CD14-positive monocyte (primary cell): Measurements from ENCODE around the gene JAKMIP2. TPM values are rescaled to one million over a fixed set of nuclear protein-coding genes. Genes with fewer than 3 reads are reported as not detected.

Experiments
- DNase-seq, 3 donors: peaks; one replicate each; pipeline ENCODE4 v3.0.0-alpha.2; 2011 to 2022
- H2AFZ ChIP-seq: 2 replicates; pipeline ENCODE4 v1.6.0; 2012; ENCODE audit warnings: mild to moderate bottlenecking, low read depth, low read length, inconsistent platforms; ENCODE audit not compliant: insufficient read depth, poor library complexity, severe bottlenecking
- H3K27ac ChIP-seq, 2 donors: 1 replicate in 1 of 2; 2 replicates in 1 of 2; pipeline ENCODE4 v1.5.1; 2012 to 2013; ENCODE audit warnings: low read length in 2 of 2, control low read depth in 1 of 2, inconsistent platforms in 1 of 2, low read depth in 1 of 2, mild to moderate bottlenecking in 1 of 2
- H3K27me3 ChIP-seq, 2 donors: one replicate each; pipeline versions ENCODE4 v1.6.0 to v1.6.1; 2011 to 2013; ENCODE audit warnings: low read length in 2 of 2; ENCODE audit not compliant: control insufficient read depth in 2 of 2, insufficient read depth in 2 of 2
- H3K36me3 ChIP-seq, 2 donors: replicated peaks in 1 of 2; 1 replicate in 1 of 2; 2 replicates in 1 of 2; pipeline versions ENCODE4 v1.5.1 to v1.6.1; 2012 to 2013; ENCODE audit warnings: low read length in 2 of 2, control low read depth in 1 of 2, inconsistent platforms in 1 of 2, mild to moderate bottlenecking in 1 of 2; ENCODE audit not compliant: insufficient read depth in 2 of 2, control insufficient read depth in 1 of 2
- H3K4me1 ChIP-seq, 2 donors: 1 replicate in 1 of 2; 2 replicates in 1 of 2; pipeline versions ENCODE4 v1.5.1 to v1.6.1; 2012 to 2013; ENCODE audit warnings: low read length in 2 of 2, control low read depth in 1 of 2, inconsistent platforms in 1 of 2, mild to moderate bottlenecking in 1 of 2, moderate library complexity in 1 of 2; ENCODE audit not compliant: insufficient read depth in 2 of 2, control insufficient read depth in 1 of 2
- H3K4me2 ChIP-seq: replicated peaks from 2 replicates; pipeline ENCODE3; 2012; ENCODE audit warnings: low read length, moderate library complexity, mild to moderate bottlenecking; ENCODE audit not compliant: poor library complexity, severe bottlenecking; ENCODE audit errors: extremely low read depth
- H3K4me3 ChIP-seq, 3 experiments: fragments of 200-600 bp in 1 of 3; sonication (generic) in 1 of 3; replicated peaks in 1 of 3; 1 replicate in 2 of 3; 2 replicates in 1 of 3; pipeline ENCODE4 v1.5.1; 2011 to 2013; ENCODE audit warnings: low read length in 3 of 3, mild to moderate bottlenecking in 3 of 3, control low read depth in 2 of 3, low read depth in 2 of 3, inconsistent platforms in 1 of 3, moderate library complexity in 1 of 3
- H3K79me2 ChIP-seq: 2 replicates; pipeline ENCODE4 v1.6.0; 2012; ENCODE audit warnings: mild to moderate bottlenecking, control low read depth, inconsistent platforms, low read length, moderate library complexity; ENCODE audit not compliant: insufficient read depth
- H3K9ac ChIP-seq: 2 replicates; pipeline ENCODE4 v1.6.0; 2017; ENCODE audit warnings: low read length, mild to moderate bottlenecking; ENCODE audit not compliant: insufficient read depth, poor library complexity, severe bottlenecking
- H3K9me3 ChIP-seq, 2 donors: replicated peaks in 1 of 2; 1 replicate in 1 of 2; 2 replicates in 1 of 2; pipeline versions ENCODE4 v1.5.1 to v1.6.1; 2012 to 2013; ENCODE audit warnings: low read length in 2 of 2, control low read depth in 1 of 2; ENCODE audit not compliant: control insufficient read depth in 1 of 2, insufficient read depth in 1 of 2
- H4K20me1 ChIP-seq: 2 replicates; pipeline ENCODE4 v1.6.0; 2012; ENCODE audit warnings: mild to moderate bottlenecking, low read length, control low read depth, moderate library complexity; ENCODE audit not compliant: insufficient read depth
- H3K27ac Mint-ChIP-seq, 7 donors: one replicate each; pipeline ENCODE4 v1.8.0; 2020; ENCODE audit warnings: mild to moderate bottlenecking in 7 of 7, mixed read lengths in 7 of 7, moderate library complexity in 6 of 7, inconsistent platforms in 2 of 7
- H3K27me3 Mint-ChIP-seq, 3 donors: one replicate each; pipeline ENCODE4 v1.8.0; 2021 to 2022; ENCODE audit warnings: low read depth in 3 of 3, mild to moderate bottlenecking in 3 of 3, mixed read lengths in 3 of 3, moderate library complexity in 3 of 3, inconsistent platforms in 1 of 3
- H3K36me3 Mint-ChIP-seq, 2 donors: one replicate each; pipeline ENCODE4 v1.8.0; 2020; ENCODE audit warnings: mixed read lengths in 2 of 2, inconsistent platforms in 1 of 2, mild to moderate bottlenecking in 1 of 2
- H3K4me1 Mint-ChIP-seq: one replicate; pipeline ENCODE4 v1.8.0; 2020; ENCODE audit warnings: mild to moderate bottlenecking, mixed read lengths
- H3K4me3 Mint-ChIP-seq, 2 donors: one replicate each; pipeline ENCODE4 v1.8.0; 2020; ENCODE audit warnings: mild to moderate bottlenecking in 2 of 2, mixed read lengths in 2 of 2, moderate library complexity in 1 of 2
- H3K9me3 Mint-ChIP-seq, 7 donors: one replicate each; pipeline ENCODE4 v1.8.0; 2020 to 2022; ENCODE audit warnings: mixed read lengths in 7 of 7, mild to moderate bottlenecking in 6 of 7, moderate library complexity in 6 of 7, inconsistent platforms in 2 of 7
- WGBS: methylation state at CpG from one replicate; pipeline ENCODE4 v1.1.5; 2013; ENCODE audit warnings: missing lambda C conversion rate; ENCODE audit not compliant: insufficient coverage; 5-methylcytosine and 5-hydroxymethylcytosine counted together
- intact Hi-C, 2 donors: fragments of 100-400 bp; cut with micrococcal nuclease; formaldehyde crosslinking; loops; one replicate each; pipeline versions ENCODE4 v1.15.0 to v1.15.1; 2023
- polyA plus RNA-seq, 3 donors: library from polyadenylated mRNA; depleted of rRNA in 1 of 3; unstranded in 2 of 3; stranded (reverse) in 1 of 3; fragments of 300-500 nt in 2 of 3; fragments of >200 nt in 1 of 3; fragmentation: Illumina TruSeq in 2 of 3; gene quantifications; 1 replicate in 2 of 3; 2 replicates in 1 of 3; pipeline ENCODE4 v1.2.3, GENCODE V29; 2012 to 2021
- TF ChIP-seq, protein P1 (sequence below): fragments of 200-600 bp; IDR thresholded peaks from one replicate; pipeline ENCODE4 v1.8.0; 2022; ENCODE audit warnings: antibody characterized with exemption, mild to moderate bottlenecking

The JAKMIP2 gene
- polyA plus RNA-seq, 3 donors, result 0.02 TPM; not detected in 2

- no peaks in the 10 kb centered on the region for H3K9me3 ChIP-seq
- Mint-ChIP-seq H3K4me3 (no peak overlapping the region), H3K27ac (no peak overlapping the region), H3K9me3 (no peaks in the 10 kb centered on the region), H3K4me1 (peaks cover 2% of the 10 kb centered on the region), H3K36me3 (no peaks in the 10 kb centered on the region), H3K27me3 (no peaks in the 10 kb centered on the region)
- no peaks in the 10 kb centered on the region for H4K20me1 ChIP-seq
- H3K27me3 ChIP-seq, result no peaks in the 10 kb centered on the region
- no peak overlapping the region for H3K4me2 ChIP-seq
- H3K4me1 ChIP-seq, result no peaks in the 10 kb centered on the region
- H2AFZ ChIP-seq, result no peak overlapping the region
- TF ChIP-seq, protein P1, sequence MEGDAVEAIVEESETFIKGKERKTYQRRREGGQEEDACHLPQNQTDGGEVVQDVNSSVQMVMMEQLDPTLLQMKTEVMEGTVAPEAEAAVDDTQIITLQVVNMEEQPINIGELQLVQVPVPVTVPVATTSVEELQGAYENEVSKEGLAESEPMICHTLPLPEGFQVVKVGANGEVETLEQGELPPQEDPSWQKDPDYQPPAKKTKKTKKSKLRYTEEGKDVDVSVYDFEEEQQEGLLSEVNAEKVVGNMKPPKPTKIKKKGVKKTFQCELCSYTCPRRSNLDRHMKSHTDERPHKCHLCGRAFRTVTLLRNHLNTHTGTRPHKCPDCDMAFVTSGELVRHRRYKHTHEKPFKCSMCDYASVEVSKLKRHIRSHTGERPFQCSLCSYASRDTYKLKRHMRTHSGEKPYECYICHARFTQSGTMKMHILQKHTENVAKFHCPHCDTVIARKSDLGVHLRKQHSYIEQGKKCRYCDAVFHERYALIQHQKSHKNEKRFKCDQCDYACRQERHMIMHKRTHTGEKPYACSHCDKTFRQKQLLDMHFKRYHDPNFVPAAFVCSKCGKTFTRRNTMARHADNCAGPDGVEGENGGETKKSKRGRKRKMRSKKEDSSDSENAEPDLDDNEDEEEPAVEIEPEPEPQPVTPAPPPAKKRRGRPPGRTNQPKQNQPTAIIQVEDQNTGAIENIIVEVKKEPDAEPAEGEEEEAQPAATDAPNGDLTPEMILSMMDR, result no peak
- no peaks in the 10 kb centered on the region for H3K79me2 ChIP-seq
- no peak for DNase-seq
- WGBS, result 93% methylated on average over 2 of the region's 4 CpGs
- no peak overlapping the region for H3K4me3 ChIP-seq
- no peaks in the 10 kb centered on the region for H3K36me3 ChIP-seq
- intact Hi-C loops, result loop anchor here in 1 of 2 donors (2.0 kb wide), 1 partner anchor 194 kb away; no protein-coding TSS in a partner anchor
- no peak overlapping the region for H3K27ac ChIP-seq
- no peak overlapping the region for H3K9ac ChIP-seq
These were observed 153.3 kb downstream of the JAKMIP2 start for GRCh38 chr5:147629196-147629595.

- Histone ChIP-seq H3K4me1 (no peaks in the 10 kb centered on the region), H3K4me2 (no peak overlapping the region), H3K79me2 (no peaks in the 10 kb centered on the region), H3K27me3 (no peaks in the 10 kb centered on the region), H3K4me3 (no peak overlapping the region), H3K9me3 (no peaks in the 10 kb centered on the region), H3K36me3 (no peaks in the 10 kb centered on the region), H3K27ac (no peak overlapping the region), H2AFZ (no peak overlapping the region), H3K9ac (no peak overlapping the region), H4K20me1 (no peaks in the 10 kb centered on the region)
- TF ChIP-seq, protein P1, result peak; percentile 86
- H3K4me3 Mint-ChIP-seq, result no peak overlapping the region
- 75% methylated on average over 4 of the region's 8 CpGs for WGBS
- peak; percentile 42 to 72 (median 60) for DNase-seq
- H3K27me3 Mint-ChIP-seq, result no peaks in the 10 kb centered on the region
- H3K9me3 Mint-ChIP-seq, result peaks cover 0 to 1% (median 0%) of the 10 kb centered on the region in 7 donors
- intact Hi-C loops, result loop anchor here (1.0 to 2.0 kb wide), 2 partner anchors 194 to 195 kb away; no protein-coding TSS in a partner anchor
- H3K36me3 Mint-ChIP-seq, result no peaks in the 10 kb centered on the region
- no peak overlapping the region for H3K27ac Mint-ChIP-seq
- H3K4me1 Mint-ChIP-seq, result peaks cover 2% of the 10 kb centered on the region
These were observed 154.3 kb downstream of the JAKMIP2 start for GRCh38 chr5:147628058-147628895.
